ENCODE data around the gene TNFAIP8L3.

DNA sequence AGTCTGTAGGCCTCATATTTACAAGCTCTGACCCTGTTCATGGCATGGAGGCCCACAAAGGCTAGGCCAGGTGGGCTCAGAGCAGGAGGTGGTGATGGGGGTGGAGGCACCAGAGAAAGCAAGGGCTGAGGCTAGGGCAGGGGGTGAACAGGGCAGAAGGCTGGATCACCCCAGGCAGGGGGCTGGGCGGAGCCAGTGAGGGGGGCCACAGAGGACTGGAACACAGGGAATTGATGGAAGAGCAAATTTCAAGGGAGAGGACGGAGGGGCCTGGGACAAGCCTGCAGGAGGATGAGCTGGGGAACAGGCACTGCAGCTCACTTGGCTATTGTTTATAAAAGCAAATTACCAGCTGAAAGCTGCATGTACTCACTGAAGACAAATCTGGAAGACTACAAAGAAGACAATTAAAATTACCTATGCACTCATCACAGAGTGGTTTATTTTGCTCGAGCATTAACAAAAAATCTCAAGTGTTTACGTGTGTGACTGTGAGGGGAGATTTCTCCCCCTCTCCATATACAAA is 11.0 kb downstream of the TNFAIP8L3 start:
- TF ChIP-seq, protein P1, sequence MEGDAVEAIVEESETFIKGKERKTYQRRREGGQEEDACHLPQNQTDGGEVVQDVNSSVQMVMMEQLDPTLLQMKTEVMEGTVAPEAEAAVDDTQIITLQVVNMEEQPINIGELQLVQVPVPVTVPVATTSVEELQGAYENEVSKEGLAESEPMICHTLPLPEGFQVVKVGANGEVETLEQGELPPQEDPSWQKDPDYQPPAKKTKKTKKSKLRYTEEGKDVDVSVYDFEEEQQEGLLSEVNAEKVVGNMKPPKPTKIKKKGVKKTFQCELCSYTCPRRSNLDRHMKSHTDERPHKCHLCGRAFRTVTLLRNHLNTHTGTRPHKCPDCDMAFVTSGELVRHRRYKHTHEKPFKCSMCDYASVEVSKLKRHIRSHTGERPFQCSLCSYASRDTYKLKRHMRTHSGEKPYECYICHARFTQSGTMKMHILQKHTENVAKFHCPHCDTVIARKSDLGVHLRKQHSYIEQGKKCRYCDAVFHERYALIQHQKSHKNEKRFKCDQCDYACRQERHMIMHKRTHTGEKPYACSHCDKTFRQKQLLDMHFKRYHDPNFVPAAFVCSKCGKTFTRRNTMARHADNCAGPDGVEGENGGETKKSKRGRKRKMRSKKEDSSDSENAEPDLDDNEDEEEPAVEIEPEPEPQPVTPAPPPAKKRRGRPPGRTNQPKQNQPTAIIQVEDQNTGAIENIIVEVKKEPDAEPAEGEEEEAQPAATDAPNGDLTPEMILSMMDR (conservative IDR thresholded peaks at IDR 0.05; ENCODE audit: low read length), result no peak
- TF ChIP-seq EZH2phosphoT487 (IDR thresholded peaks at IDR 0.05; ENCODE audit: borderline replicate concordance), result no peak

Data from Loucy (cell line).